Left forelimb (tissue), 1 donor: Measurements from ENCODE around the gene TTLL5.
"Not testable (repeated sequence)": the region's sequence is repeated elsewhere in the genome, so short reads cannot be mapped to it uniquely, and the experiment has no call there.

Source experiments
- DNase-seq: peaks from one replicate; pipeline ENCODE4 v3.0.0-alpha.2; 2018; ENCODE audit warnings: low spot score

TTLL5 gene

DNA sequence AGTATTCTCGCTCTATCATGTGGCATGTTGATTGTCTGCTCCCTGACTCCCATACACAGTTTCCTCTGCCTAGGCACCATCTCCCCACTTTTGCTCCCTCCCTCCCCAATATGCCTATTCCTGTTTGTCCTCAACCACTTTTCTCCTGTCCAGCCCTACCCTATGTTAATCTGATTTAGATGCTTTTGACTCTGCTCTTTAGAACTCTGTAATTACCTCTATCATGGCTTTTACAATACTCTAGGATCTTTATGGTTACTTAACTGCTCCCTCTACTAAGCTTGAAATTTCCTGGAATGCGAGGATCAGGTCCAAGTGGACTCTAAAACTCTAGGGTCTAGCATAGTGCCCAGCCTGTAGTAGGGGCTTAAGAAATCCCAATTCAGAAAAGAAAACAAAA is 252.1 kb downstream of the TTLL5 start:
- DNase-seq = no peak

DNA sequence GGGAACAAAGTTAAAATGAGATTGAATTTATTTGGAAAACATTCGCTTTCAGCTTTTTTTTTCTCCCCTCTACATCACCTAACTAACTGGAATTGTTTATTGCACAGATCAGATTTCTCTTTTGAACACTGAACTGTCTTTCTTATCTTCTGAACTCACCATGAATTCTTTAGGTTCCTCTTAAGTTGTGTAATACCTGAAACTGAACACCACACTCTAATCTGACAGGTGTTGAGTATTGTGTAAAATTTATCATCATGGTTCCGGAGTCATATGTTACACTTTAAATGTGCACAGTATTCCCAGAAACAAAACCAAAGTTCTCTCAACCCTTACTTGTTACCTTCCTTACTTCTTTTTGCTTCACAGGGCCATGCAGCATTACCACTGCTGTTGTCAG is 254.0 kb downstream of the TTLL5 start:
- no peak for DNase-seq

DNA sequence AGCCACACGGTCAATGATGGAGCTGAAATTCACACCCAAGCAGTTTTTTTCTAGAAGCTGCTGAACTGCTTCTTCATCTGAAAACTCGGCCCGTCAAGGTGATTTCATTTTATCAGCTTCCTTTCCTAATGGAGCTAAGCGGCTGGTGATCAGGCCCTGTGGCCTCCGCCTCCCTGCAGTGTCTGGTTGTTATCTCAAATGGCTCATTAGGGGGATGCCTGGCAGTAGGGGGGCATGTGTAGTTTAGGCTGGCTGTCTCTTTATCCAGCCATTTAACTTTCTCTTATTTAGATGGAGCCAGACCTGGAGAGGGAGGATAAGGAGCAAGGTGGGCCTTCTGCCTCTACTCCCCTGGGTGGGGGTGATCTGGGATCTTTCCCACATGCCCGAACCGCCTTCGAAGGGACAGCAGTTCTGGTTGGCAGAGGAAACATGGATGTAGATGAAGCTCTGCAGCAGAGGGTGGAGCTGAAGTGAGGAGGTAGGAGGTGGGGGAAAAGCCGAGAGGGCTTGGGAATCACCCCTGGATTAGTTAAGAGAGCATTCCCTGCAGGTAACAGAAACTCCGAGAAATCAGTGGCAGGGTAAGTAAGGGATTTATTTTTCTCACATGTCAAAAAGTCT is 256.4 kb downstream of the TTLL5 start:
- DNase-seq = no peak

DNA sequence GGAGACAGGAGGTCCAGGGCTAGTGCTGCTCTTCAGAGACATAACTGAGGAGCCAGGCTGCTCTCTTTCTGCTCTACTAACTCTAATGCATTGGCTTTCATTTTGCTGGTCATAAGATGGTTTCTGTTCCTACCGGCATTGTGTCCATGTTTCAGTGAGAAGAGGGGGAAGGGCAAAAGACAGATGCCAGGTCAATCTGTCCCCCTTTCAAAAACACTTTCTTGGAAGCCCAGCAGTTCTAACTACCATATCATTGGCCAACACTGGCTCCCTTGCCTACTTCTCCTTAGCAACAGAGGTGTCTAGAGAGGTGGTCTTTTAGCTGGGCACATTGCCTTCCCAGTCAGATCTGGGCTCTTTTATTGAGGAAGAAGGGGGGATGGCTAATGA is 256.9 kb downstream of the TTLL5 start:
- no peak for DNase-seq

DNA sequence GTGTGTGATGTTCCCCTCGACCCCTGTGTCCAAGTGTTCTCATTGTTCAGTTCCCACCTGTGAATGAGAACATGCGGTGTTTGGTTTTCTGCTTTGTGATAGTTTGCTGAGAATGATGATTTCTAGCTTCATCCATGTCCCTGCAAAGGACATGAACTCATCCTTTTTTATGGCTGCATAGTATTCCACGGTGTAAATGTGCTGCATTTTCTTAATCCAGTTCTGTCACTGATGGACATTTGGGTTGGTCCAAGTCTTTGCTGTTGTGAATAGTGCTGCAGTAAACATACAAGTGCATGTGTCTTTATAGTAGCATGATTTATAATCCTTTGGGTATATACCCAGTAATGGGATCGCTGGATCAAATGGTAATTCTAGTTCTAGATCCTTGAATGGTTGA is 259.4 kb downstream of the TTLL5 start:
- not testable (repeated sequence) for DNase-seq

DNA sequence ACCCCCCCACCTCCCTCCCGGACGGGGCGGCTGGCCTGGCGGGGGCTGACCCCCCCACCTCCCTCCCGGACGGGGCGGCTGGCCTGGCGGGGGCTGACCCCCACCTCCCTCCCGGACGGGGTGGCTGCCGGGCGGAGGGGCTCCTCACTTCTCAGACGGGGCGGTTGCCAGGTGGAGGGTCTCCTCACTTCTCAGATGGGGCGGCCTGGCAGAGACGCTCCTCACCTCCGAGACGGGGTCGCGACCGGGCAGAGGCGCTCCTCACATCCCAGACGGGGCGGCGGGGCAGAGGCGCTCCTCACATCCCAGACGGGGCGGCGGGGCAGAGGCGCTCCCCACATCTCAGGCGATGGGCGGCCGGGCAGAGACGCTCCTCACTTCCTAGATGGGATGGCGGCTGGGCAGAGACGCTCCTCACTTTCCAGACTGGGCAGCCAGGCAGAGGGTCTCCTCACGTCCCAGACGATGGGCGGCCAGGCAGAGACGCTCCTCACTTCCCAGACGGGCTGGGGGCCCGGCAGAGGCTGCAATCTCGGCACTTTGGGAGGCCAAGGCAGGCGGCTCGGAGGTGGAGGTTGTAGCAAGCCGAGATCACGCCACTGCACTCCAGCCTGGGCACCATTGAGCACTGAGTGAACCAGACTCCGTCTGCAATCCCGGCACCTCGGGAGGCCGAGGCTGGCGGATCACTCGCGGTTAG is 264.2 kb downstream of the TTLL5 start:
- not testable (repeated sequence) for DNase-seq

DNA sequence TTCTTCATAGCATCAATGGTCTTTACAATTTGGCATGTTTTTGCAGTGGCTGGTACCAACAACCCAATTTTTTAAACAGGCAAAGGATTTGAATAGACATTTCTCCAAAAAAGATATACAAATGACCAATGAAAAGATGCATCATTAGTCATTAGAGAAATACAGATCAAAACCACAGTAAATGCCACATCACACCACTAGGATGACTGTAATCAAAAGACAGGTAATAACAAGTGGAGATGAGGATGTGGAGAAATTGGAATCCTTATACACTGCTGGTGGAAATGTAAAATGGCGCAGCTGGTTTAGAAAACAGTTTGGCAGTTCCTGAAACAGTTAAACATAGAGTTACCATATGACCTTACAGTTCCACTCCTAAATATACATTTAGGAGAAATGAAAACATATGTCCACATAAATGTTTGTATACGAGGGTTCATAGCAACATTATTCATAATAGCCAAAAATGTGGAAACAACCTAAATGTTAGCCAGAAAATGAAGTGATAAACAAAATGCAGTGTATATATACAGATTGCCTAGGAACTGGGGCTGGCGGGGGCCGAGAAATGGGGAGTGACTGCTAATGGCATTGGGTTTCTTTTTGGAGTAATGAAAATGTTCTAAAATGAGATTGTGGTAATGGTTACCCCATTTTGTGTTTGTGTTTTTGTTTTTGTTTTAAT is 265.5 kb downstream of the TTLL5 start:
- DNase-seq = no peak

DNA sequence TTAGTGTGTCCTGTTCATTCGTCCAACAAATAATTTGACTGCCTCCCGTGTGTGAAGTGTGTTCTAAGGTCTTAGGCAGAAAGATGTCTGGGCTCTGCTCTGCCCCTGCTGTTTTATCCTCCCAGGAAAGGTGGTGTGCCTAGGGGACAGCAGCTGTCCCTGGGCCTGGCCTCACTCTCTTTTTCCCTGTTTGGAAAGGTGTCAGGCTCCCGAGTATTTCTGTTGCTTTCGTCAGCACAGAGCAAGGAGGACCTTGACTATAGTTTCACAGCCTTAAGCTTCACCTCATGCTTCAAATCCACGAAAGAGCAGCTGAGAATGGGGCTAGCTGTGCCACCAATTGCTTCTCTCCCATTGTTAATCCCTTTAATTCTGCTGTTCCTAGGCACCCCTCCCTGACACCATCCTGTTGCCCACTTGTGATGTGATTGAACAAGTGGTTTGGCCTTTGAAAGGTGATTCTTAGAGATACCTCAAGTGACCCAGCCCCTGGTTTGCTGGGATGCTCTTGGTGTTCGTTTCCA is 266.6 kb downstream of the TTLL5 start:
- no peak for DNase-seq

DNA sequence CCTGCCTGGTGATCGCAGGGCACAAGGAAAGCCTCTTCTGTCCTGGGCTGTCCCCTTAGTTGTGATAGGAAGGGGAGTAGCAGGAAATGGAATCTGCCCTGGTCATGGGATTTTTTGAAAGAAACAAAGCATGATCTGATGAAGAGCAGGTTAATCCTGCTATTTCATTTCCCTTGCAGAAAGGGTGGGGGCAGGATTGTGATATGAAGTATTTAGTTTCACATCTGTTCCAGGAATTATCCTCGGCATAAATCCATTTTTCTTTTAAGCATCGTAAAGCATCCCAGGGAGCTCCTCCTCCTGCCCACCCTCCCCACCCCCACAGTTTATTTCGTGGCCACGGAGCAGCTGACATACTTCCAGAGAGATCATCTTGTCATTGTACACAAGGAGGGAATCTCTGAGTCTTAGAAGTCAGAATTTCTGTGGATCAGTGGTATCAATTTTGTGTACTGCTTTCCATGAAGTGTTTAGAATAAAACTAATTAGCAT is 267.7 kb downstream of the TTLL5 start:
- DNase-seq = no peak

DNA sequence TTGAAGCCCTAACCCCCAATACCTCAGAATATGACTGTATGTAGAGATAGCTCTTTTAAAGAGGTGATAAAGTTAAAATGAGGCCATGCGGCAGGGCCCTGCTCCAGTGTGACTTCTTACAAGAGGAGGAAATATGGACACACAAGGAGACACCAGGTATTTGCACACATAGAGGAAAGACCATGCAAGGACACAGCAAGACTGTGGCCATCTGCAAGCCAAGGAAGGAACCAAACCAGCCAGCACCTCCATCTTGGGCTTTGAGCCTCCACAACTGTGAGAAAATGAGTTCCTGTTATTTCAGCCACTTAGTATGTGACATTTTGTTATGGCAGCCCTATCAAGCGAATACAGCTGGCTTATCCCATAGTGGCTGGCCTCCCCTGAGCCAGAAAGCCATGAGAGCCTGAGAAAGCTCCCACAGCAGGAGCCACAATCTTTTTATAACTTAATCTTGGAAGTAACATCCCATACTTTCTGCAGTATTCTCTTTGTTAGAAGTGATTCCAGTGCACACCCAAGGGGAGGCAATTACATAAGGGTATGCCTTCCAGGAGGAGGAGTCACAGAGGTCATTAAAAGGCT is 272.8 kb downstream of the TTLL5 start:
- no peak for DNase-seq

DNA sequence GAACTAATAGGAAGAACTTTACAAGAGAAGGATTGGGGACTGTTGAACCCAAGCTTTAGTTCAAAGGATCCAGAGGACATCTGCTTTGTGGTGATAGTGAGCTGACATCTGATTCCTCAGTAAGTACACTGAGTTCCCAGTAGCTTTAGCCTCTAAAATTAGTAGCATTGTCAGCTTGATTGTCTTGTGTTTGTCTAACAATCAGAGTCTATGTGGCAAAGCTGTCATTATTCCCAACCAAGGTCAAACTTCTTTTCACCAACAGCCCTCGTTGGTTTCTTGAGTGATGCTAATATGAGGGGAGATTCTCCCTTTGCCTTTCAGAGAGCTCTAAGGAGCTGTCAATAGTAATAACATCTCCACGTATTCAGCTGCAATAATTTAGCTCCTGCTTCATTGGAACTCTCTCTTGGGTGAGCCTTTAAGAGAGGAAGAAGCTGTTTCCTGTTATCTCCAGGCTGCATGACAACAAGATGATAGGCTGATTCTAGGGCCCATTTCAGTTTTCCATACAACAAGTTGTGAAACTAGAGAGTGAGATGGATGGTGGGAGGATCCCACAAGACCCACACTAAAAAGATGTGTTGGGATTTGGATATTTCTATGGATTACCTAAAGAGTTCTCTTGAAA is 274.1 kb downstream of the TTLL5 start:
- no peak for DNase-seq

DNA sequence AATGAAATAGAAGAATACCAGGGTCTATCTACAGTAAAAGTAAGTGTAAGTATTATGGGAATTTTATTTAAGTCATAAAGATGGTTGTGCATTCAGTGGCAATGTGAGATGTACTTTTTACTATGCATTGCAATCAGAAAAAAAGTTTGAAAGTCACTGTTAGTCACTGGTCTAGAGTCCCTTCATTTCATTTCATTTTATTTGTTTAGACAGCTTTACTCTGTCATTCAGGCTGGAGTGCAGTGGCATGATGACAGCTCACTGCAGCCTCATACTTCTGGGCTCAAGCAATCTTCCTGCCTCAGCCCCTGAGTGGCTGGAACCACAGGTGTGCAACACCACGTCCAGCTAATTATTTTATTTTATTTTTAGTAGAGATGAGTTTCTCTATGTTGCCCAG is 278.2 kb downstream of the TTLL5 start:
- no peak for DNase-seq

DNA sequence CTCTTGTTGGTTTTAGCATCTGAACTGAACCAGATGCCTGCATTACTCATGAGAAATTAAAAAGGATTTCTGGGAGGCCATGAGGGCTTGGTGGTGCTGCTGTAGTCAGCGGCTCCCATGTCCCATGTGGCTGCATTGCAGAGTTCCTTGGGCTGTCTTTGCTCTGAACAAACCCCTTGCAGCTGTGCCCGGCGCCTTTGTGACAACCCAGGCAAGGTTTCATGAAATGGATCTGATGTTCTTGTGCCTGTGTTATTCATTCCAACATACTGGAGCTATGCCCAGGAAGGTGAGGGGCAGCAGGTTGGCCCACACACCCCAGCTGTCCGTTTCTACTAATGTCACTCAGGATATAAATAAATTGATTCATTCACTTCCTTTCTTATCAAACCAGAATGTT is 280.0 kb downstream of the TTLL5 start:
- DNase-seq = no peak

DNA sequence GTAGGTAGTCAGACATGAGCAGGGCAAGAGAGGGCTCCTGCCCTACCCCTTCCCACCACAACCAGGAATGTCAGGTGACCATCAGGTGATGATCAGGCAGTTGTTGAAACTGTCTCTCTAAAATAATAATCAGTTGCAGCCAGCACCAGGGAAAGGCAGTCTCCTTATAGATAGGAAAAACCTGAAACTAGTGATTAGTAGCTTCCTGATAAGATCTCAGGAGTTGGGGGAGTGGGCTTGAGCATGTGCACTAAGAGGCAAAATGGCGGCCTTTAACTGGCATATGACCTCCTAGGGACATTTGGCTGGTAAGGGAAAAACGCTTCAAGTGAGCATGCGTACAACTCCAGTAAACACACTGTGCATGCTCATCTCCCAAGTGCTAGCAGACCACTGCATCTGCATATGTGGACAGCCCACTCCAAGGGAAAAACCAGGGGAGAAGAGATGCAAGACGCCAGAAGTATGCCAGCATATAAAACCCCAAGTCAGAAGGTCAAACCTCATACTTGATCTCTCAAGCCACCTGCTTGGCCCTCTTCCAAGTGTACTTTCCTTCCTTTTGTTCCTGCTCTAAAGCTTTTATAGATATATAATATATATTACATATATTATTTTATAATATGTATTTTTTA is 283.7 kb downstream of the TTLL5 start:
- no peak for DNase-seq

DNA sequence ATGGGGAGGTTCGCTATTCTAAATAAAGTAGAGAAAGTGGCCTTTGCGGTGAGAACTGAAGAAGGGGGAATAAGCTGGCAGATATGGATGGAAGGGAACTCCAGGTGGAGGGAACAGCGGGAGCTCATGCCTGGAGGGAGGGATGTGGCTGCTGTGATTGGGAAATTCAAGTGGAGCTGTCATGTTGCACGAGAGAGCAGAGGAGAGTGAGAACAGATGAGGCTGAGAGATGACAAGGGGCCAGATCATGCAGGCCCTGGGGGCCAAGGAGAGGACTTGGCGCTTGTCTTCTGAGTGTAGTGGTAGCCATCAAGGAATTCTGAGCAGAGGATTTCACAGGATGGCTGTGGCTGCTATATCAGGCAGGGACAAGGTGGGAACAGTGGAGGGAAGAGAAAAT is 285.7 kb downstream of the TTLL5 start:
- no peak for DNase-seq

DNA sequence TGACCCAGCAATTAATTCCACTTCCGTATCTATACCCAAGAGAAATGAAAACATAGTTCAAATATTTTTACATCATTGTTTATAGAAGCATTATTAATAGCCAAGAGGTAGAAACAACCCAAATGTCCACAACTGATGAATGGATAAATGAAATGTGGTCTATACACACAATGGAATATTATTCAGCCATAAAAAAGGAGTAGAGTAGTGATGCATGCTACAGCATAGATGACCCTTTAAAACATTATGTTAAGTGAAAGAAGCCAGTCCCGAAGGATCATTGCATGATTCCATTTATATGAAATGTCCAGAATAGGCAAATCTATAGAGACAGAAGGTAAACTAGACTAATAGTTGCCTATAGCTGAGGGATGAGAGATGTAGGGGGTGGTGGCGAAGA is 291.4 kb downstream of the TTLL5 start:
- DNase-seq = no peak

DNA sequence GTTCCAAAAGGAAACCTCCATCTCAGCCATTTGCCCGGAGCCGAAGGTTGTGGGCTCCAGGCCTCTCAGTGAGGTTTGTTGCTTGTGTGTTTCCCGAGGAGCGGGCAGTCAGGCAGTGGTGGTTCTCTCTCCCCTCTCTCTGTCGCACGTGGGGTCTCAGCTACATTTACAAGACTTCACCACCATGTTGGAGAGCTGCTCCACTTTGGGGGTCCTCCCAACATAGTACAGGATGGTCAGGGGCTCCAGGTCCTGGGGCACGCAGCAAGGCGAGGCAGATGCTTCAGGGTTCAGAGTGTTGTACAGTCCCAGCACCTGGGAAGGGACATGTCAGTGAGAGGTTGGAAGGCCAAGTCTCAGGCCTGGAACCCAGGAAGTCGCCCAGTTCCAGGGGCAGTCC is 298.0 kb downstream of the TTLL5 start:
- DNase-seq = no peak

DNA sequence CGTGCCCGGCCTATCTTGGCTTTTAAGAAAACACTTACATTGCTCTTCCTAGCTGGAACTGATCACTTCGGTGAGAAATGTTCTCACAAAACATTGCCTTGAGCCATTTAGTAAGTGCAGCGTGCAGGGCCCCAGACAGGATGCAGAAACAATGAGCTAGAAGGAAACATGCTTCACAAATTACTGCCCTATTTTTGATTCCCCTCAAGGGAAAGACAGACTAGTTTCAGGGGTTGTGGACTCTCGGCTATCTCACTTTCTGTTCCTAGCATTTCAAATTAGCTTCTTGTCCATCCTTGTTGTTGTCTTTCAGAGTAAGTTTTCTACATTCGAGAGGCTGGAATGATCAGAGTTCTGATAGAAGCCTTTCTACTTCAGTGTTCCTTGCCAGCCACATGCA is 299.2 kb downstream of the TTLL5 start:
- DNase-seq = no peak

DNA sequence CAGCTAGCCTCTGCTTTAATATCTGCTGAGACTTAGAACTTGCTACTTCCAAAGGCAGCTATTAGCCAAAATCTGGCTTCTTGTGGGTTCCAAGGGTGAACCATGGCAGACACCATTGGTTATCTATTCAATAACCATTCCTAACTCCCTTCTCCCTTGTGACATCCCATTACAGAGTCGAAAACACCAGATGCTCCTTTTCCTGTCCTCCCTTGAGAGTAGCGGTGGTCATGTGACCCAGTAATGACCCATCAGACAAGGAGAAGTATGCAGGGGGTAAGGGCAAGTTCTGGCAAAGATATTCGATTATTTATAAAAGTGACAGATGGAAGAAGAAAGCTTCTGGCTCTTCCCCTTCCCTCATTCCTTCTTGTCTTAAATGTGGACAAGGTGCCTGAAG is 300.6 kb downstream of the TTLL5 start:
- DNase-seq = no peak

DNA sequence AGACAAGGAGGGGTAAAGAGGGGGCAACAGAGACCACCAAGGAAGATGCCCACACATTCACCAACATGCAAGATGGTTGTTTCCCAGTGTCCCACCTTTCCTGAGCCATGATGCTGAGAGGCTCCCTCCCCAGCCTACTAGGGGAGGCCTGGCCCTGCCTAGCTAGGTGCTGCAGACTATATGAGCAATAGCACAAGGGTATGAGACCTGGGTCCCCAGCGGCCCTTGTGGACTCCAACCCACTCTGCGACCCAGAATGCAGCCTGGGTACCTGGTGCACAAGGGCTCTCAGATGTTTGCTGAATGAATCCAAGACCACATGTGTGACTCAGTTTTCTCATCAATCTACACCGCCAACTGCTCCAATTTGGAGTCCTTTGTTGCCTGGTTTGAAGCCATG is 306.8 kb downstream of the TTLL5 start:
- peak; percentile 18 for DNase-seq

DNA sequence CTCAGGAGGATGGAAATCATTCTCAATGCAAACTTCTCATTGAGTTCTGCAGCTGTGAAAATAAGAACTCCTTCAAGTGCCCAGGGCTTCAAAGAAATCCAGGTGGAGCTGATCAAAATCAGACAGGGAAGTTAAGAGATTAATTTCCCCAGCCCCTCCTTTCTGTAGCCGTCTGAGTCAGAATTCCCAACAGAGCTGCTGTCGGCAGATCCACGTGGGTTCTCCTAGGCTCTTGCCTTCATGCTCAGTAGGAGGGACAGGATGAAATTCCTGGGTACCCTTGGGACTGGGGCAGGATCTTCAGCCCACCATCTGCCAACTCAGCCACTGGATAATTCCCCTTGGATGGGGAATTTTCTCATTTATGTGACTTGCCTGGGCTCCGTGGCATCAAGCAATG is 307.4 kb downstream of the TTLL5 start:
- DNase-seq = peak; percentile 34

DNA sequence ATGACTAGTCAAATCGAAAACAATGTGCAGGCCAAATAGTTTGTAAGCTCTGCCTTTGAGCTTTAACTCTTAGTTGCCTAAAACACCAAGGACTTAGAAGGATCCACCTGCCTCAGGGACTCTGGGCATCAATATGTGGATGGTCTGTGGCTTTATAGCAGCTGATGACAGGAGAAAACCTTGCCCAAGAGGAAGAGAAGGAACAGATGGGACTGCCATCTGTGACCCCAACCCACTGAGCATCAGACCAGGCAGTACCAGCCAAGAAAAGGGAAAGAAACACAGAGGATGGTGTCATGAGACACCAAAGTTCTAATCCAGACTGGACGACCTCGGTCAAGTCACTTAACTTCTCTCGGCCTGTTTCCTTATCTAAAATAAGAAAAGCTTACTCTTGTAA is 308.1 kb downstream of the TTLL5 start:
- peak; percentile 18 for DNase-seq
